GM12891 (cell line): Measurements from ENCODE around the gene EIF2S2.

ENCODE experiments used
- PAX5 ChIP-seq: IDR thresholded peaks from 2 replicates; pipeline ENCODE4 v1.6.1; 2011; ENCODE audit warnings: low read length, moderate library complexity, mild to moderate bottlenecking; ENCODE audit not compliant: insufficient read depth, severe bottlenecking
- POLR2A ChIP-seq: IDR thresholded peaks from 2 replicates; pipeline ENCODE4 v1.6.1; 2011; ENCODE audit warnings: low read depth, low read length, control low read depth
- POLR2AphosphoS5 ChIP-seq: IDR thresholded peaks from 2 replicates; pipeline ENCODE4 v1.6.1; 2011; ENCODE audit warnings: low read depth, low read length, control low read depth
- POU2F2 ChIP-seq: IDR thresholded peaks from 2 replicates; pipeline ENCODE4 v1.6.1; 2011; ENCODE audit warnings: low read depth, mild to moderate bottlenecking, control low read depth, low read length, moderate library complexity
- SPI1 ChIP-seq: IDR thresholded peaks from 2 replicates; pipeline ENCODE4 v1.6.1; 2011; ENCODE audit warnings: low read depth, low read length, control low read depth
- TAF1 ChIP-seq: IDR thresholded peaks from 2 replicates; pipeline ENCODE4 v1.6.1; 2011; ENCODE audit warnings: low read depth, low read length, control low read depth

DNA sequence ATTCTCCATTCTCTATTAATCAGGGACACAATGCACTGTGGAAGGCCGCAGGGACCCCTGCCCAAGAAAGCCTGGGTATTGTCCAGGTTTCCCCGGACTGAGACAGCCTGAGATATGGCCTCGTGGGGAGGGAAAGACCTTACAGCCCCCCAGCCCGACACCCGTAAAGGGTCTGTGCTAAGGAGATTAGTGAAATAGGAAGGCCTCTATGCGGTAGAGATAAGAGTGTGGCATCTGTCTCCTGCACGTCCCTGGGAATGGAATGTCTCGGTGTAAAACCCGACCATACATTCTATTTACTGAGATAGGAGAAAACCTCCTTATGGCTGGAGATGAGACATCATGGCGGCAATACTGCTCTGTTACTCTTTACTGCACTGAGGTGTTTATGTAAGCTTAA lies 15.7 kb upstream of the EIF2S2 start:
- TF ChIP-seq POLR2A (no peak), POLR2AphosphoS5 (no peak), SPI1 (no peak), POU2F2 (no peak), PAX5 (no peak), TAF1 (no peak)
